NT2/D1 (cell line): Measurements from ENCODE around the gene PI4KB.

ENCODE experiments used
- DNase-seq: peaks from one replicate; pipeline ENCODE4 v3.0.0-alpha.2; 2011; ENCODE audit warnings: low read depth, low spot score
- H3K27me3 ChIP-seq: 2 replicates; pipeline ENCODE4 v1.6.0; 2011; ENCODE audit warnings: mild to moderate bottlenecking; ENCODE audit not compliant: insufficient read length, insufficient read depth
- H3K36me3 ChIP-seq: 2 replicates; pipeline ENCODE4 v1.6.1; 2011; ENCODE audit warnings: mild to moderate bottlenecking, low read length, mixed read lengths; ENCODE audit not compliant: insufficient read depth, insufficient read length
- H3K4me1 ChIP-seq: 2 replicates; pipeline ENCODE4 v1.5.1; 2011; ENCODE audit not compliant: insufficient read depth, insufficient read length
- H3K4me3 ChIP-seq: 2 replicates; pipeline ENCODE4 v1.5.1; 2011; ENCODE audit warnings: low read depth; ENCODE audit not compliant: insufficient read length
- H3K9ac ChIP-seq: 2 replicates; pipeline ENCODE4 v1.6.0; 2011; ENCODE audit warnings: low read depth; ENCODE audit not compliant: insufficient read length
- H3K9me3 ChIP-seq: 2 replicates; pipeline ENCODE4 v1.5.1; 2011; ENCODE audit warnings: mild to moderate bottlenecking, low read length; ENCODE audit not compliant: insufficient read depth
- SUZ12 ChIP-seq: IDR thresholded peaks from 2 replicates; pipeline ENCODE4 v1.6.1; 2011; ENCODE audit not compliant: insufficient read length, insufficient read depth; ENCODE audit errors: extremely low read depth
- YY1 ChIP-seq: IDR thresholded peaks from 2 replicates; pipeline ENCODE4 v1.6.1; 2011; ENCODE audit not compliant: insufficient read length, insufficient read depth
- ZNF274 ChIP-seq: IDR thresholded peaks from 2 replicates; pipeline ENCODE4 v1.6.1; 2011; ENCODE audit warnings: mild to moderate bottlenecking, low read depth, low read length

The PI4KB gene

DNA sequence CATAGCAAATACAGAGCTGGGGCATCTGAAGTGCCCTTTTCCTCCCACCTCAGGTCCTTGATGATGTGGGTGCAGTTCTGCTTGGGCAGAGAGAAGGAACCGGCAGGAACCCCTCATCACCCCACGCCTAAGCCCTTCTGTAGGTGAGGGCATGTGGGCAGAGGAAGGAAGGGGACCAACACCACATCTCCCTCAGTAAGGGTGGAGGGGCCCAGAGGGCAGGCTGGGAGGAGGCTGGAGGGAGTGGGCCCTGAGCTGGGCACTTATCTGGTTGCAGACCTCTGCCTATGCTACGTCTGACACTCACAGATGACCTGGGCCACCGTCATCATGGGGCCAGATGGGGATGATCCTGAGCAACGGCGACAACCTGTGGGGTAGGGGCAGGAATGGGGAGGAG is 34.1 kb downstream of the PI4KB start:
- Histone ChIP-seq H3K9ac (no peak overlapping the region), H3K4me1 (peaks cover 32% of the 10 kb centered on the region), H3K27me3 (no peaks in the 10 kb centered on the region), H3K9me3 (no peaks in the 10 kb centered on the region), H3K36me3 (peaks cover 94% of the 10 kb centered on the region), H3K4me3 (no peak overlapping the region)
- no peak for DNase-seq
- TF ChIP-seq YY1 (no peak), ZNF274 (no peak), SUZ12 (no peak)

DNA sequence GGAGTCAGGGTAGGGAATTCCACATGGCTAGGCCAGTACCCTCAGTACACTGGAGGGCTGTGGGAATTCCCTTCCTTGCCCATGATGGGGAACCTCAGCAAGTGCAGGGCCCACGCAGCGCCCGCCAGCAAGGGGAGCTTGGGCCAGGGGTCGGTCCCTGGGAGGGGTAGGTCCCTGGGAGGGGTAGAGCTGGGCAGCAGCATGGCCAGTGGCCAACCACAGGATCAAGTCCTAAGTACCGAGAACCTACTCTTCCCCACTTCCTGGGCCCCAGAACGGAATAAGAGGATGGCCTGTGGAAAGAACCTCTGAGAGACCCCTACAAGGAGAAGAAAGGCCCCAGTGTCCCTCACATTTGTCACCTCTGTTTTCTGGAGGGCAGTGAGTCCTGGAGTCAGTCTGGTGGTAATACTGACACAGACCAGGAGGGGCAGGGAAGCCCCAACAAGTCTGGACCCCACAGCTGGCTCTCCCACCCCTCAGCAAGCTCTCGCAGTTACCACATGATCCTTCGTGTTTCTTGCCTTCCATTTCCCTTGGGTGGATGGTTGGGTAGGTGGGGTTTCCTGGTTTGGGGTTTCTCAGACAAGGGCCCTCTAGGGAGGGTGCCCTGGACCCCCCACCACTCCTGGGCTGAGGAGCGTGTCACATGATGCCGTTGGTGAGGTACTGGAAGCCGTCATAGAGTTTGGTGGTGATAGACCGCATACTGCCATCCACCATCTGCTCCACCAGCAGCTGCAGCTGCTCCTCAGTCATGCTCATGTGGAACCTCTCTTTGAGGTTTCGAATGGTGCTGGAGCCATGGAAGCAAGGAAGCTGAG is 34.8 kb downstream of the PI4KB start:
- H3K36me3 ChIP-seq, result peaks cover 94% of the 10 kb centered on the region

DNA sequence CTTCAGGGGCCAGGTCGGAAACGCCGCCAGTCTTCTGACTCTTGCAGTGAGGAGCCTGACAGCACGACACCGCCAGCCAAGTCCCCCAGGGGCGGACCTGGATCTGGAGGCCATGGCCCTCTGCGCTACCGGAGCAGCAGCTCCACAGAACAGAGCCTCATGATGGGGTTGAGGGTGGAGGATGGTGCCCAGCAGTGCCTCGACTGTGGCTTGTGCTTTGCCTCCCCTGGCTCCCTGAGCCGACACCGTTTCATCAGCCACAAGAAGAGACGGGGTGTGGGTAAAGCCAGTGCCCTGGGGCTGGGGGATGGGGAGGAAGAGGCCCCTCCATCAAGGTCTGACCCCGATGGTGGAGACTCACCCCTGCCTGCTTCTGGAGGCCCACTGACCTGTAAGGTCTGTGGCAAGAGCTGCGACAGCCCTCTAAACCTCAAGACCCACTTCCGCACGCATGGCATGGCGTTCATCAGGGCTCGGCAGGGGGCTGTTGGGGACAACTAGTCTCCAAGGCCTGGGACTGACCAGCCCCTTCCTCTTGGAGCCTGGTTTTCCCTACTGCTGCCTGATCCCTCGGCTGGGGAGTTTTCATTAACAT is 36.4 kb downstream of the PI4KB start:
- Histone ChIP-seq H3K9me3 (no peaks in the 10 kb centered on the region), H3K4me3 (no peak overlapping the region), H3K4me1 (peaks cover 42% of the 10 kb centered on the region), H3K27me3 (no peaks in the 10 kb centered on the region), H3K9ac (no peak overlapping the region), H3K36me3 (peaks cover 97% of the 10 kb centered on the region)
- no peak for DNase-seq
- TF ChIP-seq ZNF274 (no peak), YY1 (no peak), SUZ12 (no peak)

More for the DNA sequence above, 34.8 kb downstream of the PI4KB start:
- no peak for TF ChIP-seq ZNF274
- TF ChIP-seq YY1, result no peak
- TF ChIP-seq SUZ12, result no peak
- H3K9me3 ChIP-seq, result no peaks in the 10 kb centered on the region
- H3K27me3 ChIP-seq, result no peaks in the 10 kb centered on the region
- peaks cover 38% of the 10 kb centered on the region for H3K4me1 ChIP-seq
- DNase-seq, result no peak
- no peak overlapping the region for H3K4me3 ChIP-seq
- no peak overlapping the region for H3K9ac ChIP-seq

DNA sequence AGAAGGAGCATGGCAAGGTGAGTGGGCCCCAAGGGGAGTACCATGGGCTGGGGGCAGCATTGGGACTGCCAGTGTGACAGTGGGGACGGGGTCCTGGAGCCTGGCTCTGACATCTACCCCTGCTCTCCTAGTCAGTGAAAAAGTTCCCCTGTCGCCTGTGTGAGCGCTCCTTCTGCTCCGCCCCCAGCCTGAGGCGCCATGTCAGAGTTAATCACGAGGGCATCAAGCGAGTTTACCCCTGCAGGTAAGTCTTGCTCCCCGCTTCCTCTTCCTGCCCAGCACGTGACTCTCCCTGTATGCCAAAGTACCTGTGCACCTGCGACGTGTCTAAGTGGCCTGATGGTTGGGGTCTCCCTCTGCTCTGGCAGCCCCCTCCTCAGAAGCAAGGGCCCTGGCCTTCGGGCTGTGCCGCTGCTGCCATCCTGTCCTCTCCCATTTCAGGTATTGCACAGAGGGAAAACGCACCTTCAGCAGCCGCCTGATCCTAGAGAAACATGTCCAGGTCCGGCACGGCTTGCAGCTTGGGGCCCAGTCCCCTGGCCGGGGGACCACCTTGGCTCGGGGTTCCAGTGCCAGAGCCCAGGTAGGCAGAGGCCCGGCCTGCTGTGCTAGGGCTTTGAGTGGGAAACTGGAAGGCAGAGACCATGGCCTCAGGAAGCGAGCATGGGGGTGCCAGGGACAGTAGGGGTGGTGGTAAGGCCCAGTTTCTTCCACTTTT is 37.1 kb downstream of the PI4KB start:
- H3K9ac ChIP-seq, result no peak overlapping the region
- no peaks in the 10 kb centered on the region for H3K9me3 ChIP-seq
- no peaks in the 10 kb centered on the region for H3K27me3 ChIP-seq
- H3K4me3 ChIP-seq, result no peak overlapping the region
- no peak for DNase-seq
- H3K4me1 ChIP-seq, result peaks cover 38% of the 10 kb centered on the region
- no peak for TF ChIP-seq SUZ12
- no peak for TF ChIP-seq ZNF274
- no peak for TF ChIP-seq YY1
- peaks cover 95% of the 10 kb centered on the region for H3K36me3 ChIP-seq

DNA sequence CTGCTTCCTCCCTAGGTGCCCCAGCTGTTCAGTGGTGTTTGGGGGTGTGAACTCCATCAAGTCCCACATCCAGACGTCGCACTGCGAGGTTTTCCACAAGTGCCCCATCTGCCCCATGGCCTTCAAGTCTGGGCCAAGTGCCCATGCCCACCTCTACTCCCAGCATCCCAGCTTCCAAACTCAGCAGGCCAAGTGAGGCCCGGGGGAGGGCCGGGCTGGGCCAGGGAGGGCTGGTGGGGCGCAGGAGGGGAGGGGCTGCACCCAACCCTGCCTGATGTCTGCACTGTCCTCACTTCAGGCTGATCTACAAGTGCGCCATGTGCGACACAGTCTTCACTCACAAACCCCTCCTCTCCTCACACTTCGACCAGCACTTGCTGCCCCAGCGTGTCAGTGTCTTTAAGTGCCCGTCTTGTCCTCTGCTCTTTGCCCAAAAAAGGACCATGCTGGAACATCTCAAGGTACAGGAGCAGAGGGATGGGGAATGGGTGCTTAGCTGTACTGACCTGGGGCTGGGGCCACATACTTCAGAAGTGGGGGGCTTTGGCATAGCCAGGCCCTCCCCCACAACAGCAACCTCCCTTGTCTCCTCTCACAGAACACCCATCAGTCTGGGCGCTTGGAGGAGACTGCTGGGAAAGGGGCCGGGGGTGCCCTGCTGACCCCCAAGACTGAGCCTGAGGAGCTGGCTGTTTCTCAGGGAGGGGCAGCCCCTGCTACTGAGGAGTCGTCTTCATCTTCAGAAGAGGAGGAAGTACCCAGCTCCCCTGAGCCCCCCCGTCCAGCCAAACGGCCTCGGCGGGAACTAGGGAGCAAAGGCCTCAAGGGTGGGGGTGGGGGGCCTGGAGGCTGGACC is 37.9 kb downstream of the PI4KB start:
- no peak for DNase-seq
- Histone ChIP-seq H3K27me3 (no peaks in the 10 kb centered on the region), H3K4me3 (no peak overlapping the region), H3K9me3 (no peaks in the 10 kb centered on the region), H3K9ac (no peak overlapping the region), H3K4me1 (peaks cover 36% of the 10 kb centered on the region), H3K36me3 (peaks cover 96% of the 10 kb centered on the region)
- TF ChIP-seq ZNF274, result no peak
- no peak for TF ChIP-seq YY1
- no peak for TF ChIP-seq SUZ12

DNA sequence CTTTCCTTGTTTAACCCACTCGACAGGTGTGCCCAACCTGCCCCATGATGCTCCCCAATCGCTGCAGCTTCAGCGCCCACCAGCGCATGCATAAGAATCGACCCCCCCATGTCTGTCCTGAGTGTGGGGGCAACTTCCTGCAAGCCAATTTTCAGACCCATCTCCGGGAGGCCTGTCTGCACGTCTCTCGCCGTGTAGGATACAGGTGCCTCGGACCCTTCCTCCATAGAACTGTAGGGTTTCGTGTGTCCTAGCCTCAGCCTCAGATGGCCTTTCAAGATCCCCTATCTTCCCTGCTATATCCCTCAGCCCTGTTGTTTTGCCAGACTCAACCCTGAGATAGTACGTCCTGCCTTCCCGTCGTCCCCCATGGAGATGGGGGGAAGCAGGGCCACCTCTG is 38.7 kb downstream of the PI4KB start:
- H3K36me3 ChIP-seq, result peaks cover 89% of the 10 kb centered on the region
- H3K4me3 ChIP-seq, result no peak overlapping the region
- peaks cover 34% of the 10 kb centered on the region for H3K4me1 ChIP-seq
- DNase-seq, result no peak
- no peak for TF ChIP-seq YY1
- H3K9me3 ChIP-seq, result no peaks in the 10 kb centered on the region
- no peaks in the 10 kb centered on the region for H3K27me3 ChIP-seq
- H3K9ac ChIP-seq, result no peak overlapping the region

DNA sequence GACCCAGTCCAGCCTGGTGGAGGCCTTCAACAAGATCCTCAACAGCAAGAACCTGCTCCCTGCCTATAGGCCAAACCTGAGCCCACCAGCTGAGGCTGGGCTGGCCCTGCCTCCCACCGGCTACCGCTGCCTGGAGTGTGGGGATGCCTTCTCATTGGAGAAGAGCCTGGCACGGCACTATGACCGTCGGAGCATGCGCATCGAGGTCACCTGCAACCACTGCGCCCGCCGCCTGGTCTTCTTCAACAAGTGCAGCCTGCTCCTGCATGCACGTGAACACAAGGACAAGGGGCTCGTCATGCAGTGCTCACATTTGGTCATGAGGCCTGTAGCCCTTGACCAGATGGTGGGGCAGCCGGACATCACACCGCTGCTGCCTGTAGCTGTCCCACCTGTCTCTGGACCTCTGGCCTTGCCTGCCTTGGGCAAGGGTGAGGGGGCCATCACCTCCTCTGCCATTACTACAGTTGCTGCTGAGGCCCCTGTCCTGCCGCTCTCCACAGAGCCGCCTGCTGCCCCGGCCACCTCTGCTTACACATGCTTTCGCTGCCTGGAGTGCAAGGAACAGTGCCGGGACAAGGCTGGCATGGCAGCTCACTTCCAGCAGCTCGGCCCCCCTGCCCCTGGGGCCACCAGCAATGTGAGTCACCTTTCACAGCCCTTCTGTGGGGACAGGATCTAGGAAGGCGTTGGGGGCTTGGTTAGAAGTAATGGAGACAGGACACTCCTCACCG is 39.3 kb downstream of the PI4KB start:
- no peak overlapping the region for H3K4me3 ChIP-seq
- peaks cover 84% of the 10 kb centered on the region for H3K36me3 ChIP-seq
- no peak for DNase-seq
- H3K9ac ChIP-seq, result no peak overlapping the region
- TF ChIP-seq SUZ12 (no peak), ZNF274 (no peak), YY1 (no peak)
- peaks cover 37% of the 10 kb centered on the region for H3K4me1 ChIP-seq
- no peaks in the 10 kb centered on the region for H3K27me3 ChIP-seq
- no peaks in the 10 kb centered on the region for H3K9me3 ChIP-seq
